GM19463 (cell line): Measurements from ENCODE around the gene GMPS.

Experiments
- ATAC-seq: cut with Tn5 transposase; IDR thresholded peaks from one replicate; pipeline ENCODE4 v1.9.1; 2021; ENCODE audit warnings: mild to moderate bottlenecking, moderate library complexity; ENCODE audit not compliant: unreplicated experiment

GMPS gene

DNA sequence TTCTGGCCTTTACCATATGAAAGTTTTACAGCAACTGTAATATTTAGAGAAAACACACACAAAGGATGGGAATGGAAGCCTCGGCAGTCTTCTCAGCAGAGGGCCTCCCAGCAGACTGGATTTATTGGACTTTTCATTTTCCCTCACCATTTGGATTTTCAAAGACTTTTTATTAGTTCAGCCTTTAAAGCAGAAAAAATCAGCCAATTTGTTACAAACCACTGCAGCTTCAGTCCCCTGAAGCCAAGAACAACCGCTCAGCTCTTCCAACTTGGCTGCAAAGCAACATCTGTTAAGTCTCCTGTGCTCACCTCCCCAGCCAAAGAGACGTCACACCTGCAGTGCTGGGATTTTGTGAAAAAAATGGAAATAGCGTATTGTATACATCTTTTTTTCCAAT, 120.8 kb downstream of the GMPS start:
- ATAC-seq, result no peak

GRCh38 chr3:155991847-155992246, 121.4 kb downstream of the GMPS start:
- ATAC-seq, result no peak
